K562 (cell line): ENCODE measurements around the gene EOGT. TPM values are rescaled to one million over a fixed set of nuclear protein-coding genes. Genes with fewer than 3 reads are reported as not detected.

Experiments used
- ATAC-seq: fragments of 200-7000 bp; cut with Tn5 transposase; 3 replicates; pipeline ENCODE4 v1.9.1; 2020; ENCODE audit warnings: moderate library complexity
- BruUV-seq: library from RNA; stranded (reverse); fragments of 400-500 nt; replicated peaks from 2 replicates; lab custom pipeline; 2021; lab: Mats Ljungman, UMichigan
- CTCF ChIA-PET: fragments of 300-600 bp; formaldehyde crosslinking; extraction: SDS; loops from one replicate; lab custom pipeline; 2021; ENCODE audit warnings: low intra/inter-chr PET ratio; lab: Yijun Ruan, JAX
- POLR2A ChIA-PET: fragments of 300-600, 350-650 bp; sonication (Branson Sonifier 250); formaldehyde crosslinking; extraction: SDS; loops from one replicate; lab custom pipeline; 2021; ENCODE audit warnings: antibody characterized with exemption, inconsistent platforms; lab: Yijun Ruan, JAX
- DNase-seq, 4 experiments: peaks; one replicate each; pipeline versions ENCODE4 v3.0.0 to v3.0.0-alpha.2; 2011 to 2018; ENCODE audit warnings: low spot score in 3 of 4, mixed read lengths in 3 of 4; ENCODE audit errors: extremely low read depth in 1 of 4
- FAIRE-seq: peaks from 2 replicates; lab custom pipeline; 2011; peaks lifted over from hg19 to GRCh38; lab: Jason Lieb, UNC
- H2AFZ ChIP-seq: 2 replicates; pipeline ENCODE4 v1.6.0; 2011; ENCODE audit warnings: low read depth, low read length, control low read depth, inconsistent platforms
- H3K27ac ChIP-seq: fragments of 200-600 bp; 3 replicates; pipeline ENCODE4 v1.8.0; 2011; ENCODE audit warnings: low read depth, mild to moderate bottlenecking, control low read depth, inconsistent platforms, low read length, moderate library complexity, mixed read lengths; ENCODE audit errors: extremely low read depth
- H3K27me3 ChIP-seq, 2 experiments: fragments of 300-600 bp in 1 of 2; 2 replicates in 1 of 2; 3 replicates in 1 of 2; pipeline versions ENCODE4 v1.6.0 to v1.8.0; 2011; ENCODE audit warnings: inconsistent platforms in 2 of 2, low read length in 2 of 2, mild to moderate bottlenecking in 1 of 2, mixed read lengths in 1 of 2, moderate library complexity in 1 of 2; ENCODE audit not compliant: control insufficient read depth in 2 of 2, insufficient read depth in 2 of 2
- H3K36me3 ChIP-seq: fragments of 300-600 bp; 3 replicates; pipeline ENCODE4 v1.8.0; 2011; ENCODE audit warnings: mild to moderate bottlenecking, low read length, inconsistent platforms; ENCODE audit not compliant: control insufficient read depth, insufficient read depth
- H3K4me1 ChIP-seq, 2 experiments: fragments of 200-600 bp in 1 of 2; replicated peaks in 1 of 2; 2 replicates in 1 of 2; 3 replicates in 1 of 2; pipeline versions ENCODE4 v1.5.1 to v1.8.0; 2011; ENCODE audit warnings: inconsistent platforms in 2 of 2, low read length in 2 of 2, mild to moderate bottlenecking in 1 of 2, mixed read lengths in 1 of 2, moderate library complexity in 1 of 2; ENCODE audit not compliant: control insufficient read depth in 2 of 2, insufficient read depth in 2 of 2
- H3K4me2 ChIP-seq: 2 replicates; pipeline ENCODE4 v1.6.1; 2011; ENCODE audit warnings: low read length, control low read depth, inconsistent platforms, mixed read lengths; ENCODE audit not compliant: insufficient read depth
- H3K4me3 ChIP-seq: fragments of 200-600 bp; sonication (generic), shearing (Covaris generic); 2 replicates; pipeline ENCODE4 v1.5.1; 2016; ENCODE audit warnings: control low read depth, inconsistent platforms
- H3K79me2 ChIP-seq: fragments of 200-600 bp; 3 replicates; pipeline ENCODE4 v1.8.0; 2011; ENCODE audit warnings: low read length, inconsistent platforms; ENCODE audit not compliant: control insufficient read depth, insufficient read depth
- H3K9ac ChIP-seq, 2 experiments: 2 replicates each; pipeline versions ENCODE4 v1.6.0 to v1.6.1; 2011; ENCODE audit warnings: low read depth in 2 of 2, low read length in 2 of 2, control low read depth in 1 of 2, inconsistent platforms in 1 of 2, mild to moderate bottlenecking in 1 of 2, mixed read lengths in 1 of 2; ENCODE audit not compliant: insufficient read depth in 1 of 2
- H3K9me1 ChIP-seq: one replicate; pipeline ENCODE4 v1.6.0; 2011; ENCODE audit warnings: inconsistent platforms, mild to moderate bottlenecking, low read length, moderate library complexity; ENCODE audit not compliant: control insufficient read depth, insufficient read depth
- H3K9me3 ChIP-seq: replicated peaks from 2 replicates; pipeline ENCODE4 v1.5.1; 2011; ENCODE audit warnings: low read depth, low read length, inconsistent platforms; ENCODE audit not compliant: control insufficient read depth, insufficient read depth
- H4K20me1 ChIP-seq: replicated peaks from 2 replicates; pipeline ENCODE4 v1.6.1; 2011; ENCODE audit warnings: low read length, inconsistent platforms, mixed read lengths; ENCODE audit not compliant: control insufficient read depth, insufficient read depth
- CBFB ChIP-seq: sonication (generic); formaldehyde crosslinking; IDR thresholded peaks from 2 replicates; pipeline ENCODE4 v1.4.0; 2020; ENCODE audit warnings: mild to moderate bottlenecking, missing genetic modification reagents
- E2F3 ChIP-seq: fragments of 250-450 bp; sonication (Bioruptor Pico); IDR thresholded peaks from 2 replicates; pipeline ENCODE4 v1.4.0; 2020; ENCODE audit warnings: mild to moderate bottlenecking
- MTA1 ChIP-seq: fragments of 450-650 bp; IDR thresholded peaks from 2 replicates; pipeline ENCODE4 v1.6.1; 2017; ENCODE audit warnings: borderline replicate concordance
- RHOXF2B ChIP-seq: fragments of 250-450 bp; sonication (Bioruptor Pico); conservative IDR thresholded peaks from 2 replicates; pipeline ENCODE4 v1.5.1; 2021
- SMARCB1 ChIP-seq: IDR thresholded peaks from 2 replicates; pipeline ENCODE4 v1.6.1; 2011; ENCODE audit warnings: improper control_type of control experiment, low read depth; ENCODE audit not compliant: insufficient read length
- TEAD4 ChIP-seq, 2 experiments: sonication (generic) in 1 of 2; formaldehyde crosslinking in 1 of 2; IDR thresholded peaks; 2 replicates each; pipeline versions ENCODE4 v1.6.1 to v1.8.0; 2012 to 2022; ENCODE audit warnings: borderline replicate concordance in 1 of 2, inconsistent platforms in 1 of 2, low read length in 1 of 2, mild to moderate bottlenecking in 1 of 2, missing genetic modification reagents in 1 of 2
- TRIM24 ChIP-seq, 2 experiments: fragments of 450-650 bp; IDR thresholded peaks; 2 replicates each; pipeline ENCODE4 v1.6.1; 2016
- ZNF778 ChIP-seq: fragments of 450-650 bp; formaldehyde crosslinking; IDR thresholded peaks from 2 replicates; pipeline ENCODE4 v1.4.0; 2020; ENCODE audit warnings: mild to moderate bottlenecking, moderate library complexity
- WGBS: fragments of 100-300 bp; shearing (Covaris generic); methylation state at CpG from one replicate; pipeline ENCODE4 v1.1.6; 2016; ENCODE audit warnings: low coverage, mixed read lengths; ENCODE audit not compliant: insufficient coverage; ENCODE audit errors: missing lambda C conversion rate; 5-methylcytosine and 5-hydroxymethylcytosine counted together
- in situ Hi-C: fragments of 300-500 bp; cut with MboI; formaldehyde crosslinking; loops from 4 replicates; pipeline ENCODE4 v1.15.0; 2018; ENCODE audit warnings: inconsistent platforms, mixed read lengths
- intact Hi-C: fragments of 100-400 bp; cut with micrococcal nuclease; formaldehyde crosslinking; loops from 2 replicates; pipeline ENCODE4 v1.14.2; 2022
- polyA plus RNA-seq, 8 experiments: library from polyadenylated mRNA; depleted of rRNA in 4 of 8; stranded (reverse) in 5 of 8; unstranded in 3 of 8; fragments of >200 nt; fragmentation: Nextera tagmentation in 2 of 8; fragmentation: Illumina TruSeq in 1 of 8; extraction: Ambion mirVana in 2 of 8; extraction: Trizol in 1 of 8; gene quantifications; 2 replicates each; pipeline versions ENCODE4 v1.2.1 to v1.2.3, GENCODE V29; 2011 to 2014; ENCODE audit warnings: inconsistent platforms in 1 of 8, missing spikeins in 1 of 8
- total RNA-seq, 7 experiments: library from RNA; depleted of rRNA in 6 of 7; stranded (reverse); fragments of >200 nt in 6 of 7; fragmentation: Illumina TruSeq in 2 of 7; extraction: Trizol in 2 of 7; gene quantifications; 2 replicates each; pipeline versions ENCODE4 v1.2.1 to v1.2.3, GENCODE V29; 2011 to 2021; ENCODE audit warnings: low replicate concordance in 1 of 7

EOGT gene
- total and polyA plus RNA-seq, 9 of the 15 experiments (the other 6 are each of a cell fraction or from before 2014, with no cell fraction given), result 3.6 to 17.9 (median 7.4) TPM

DNA sequence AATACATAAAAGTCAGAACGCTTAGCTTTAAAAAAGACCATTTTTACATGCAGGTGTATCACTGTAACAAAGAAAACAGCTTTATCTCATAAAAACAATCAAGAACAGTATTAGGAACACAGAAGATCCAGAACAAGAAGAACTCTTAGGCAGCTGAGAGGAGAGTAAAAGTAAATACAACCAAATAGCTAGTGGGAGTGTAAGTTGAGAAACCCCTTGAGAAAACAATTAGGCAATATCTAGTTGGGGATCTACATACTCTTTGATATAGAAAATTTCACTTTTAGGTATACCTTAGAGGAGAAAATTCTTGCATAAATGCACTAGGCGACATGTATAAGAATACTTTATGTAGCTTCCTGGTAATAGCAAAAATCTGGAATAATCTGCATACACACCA lies 31.1 kb upstream of the EOGT start:
- intact Hi-C loops, result no loop called here
- H3K4me3 ChIP-seq, result no peak overlapping the region
- in situ Hi-C loops, result no loop called here
- H3K4me1 ChIP-seq, result no peaks in the 10 kb centered on the region
- no peak overlapping the region for H3K9ac ChIP-seq
- no peak overlapping the region for H2AFZ ChIP-seq
- H4K20me1 ChIP-seq, result no peaks in the 10 kb centered on the region; the same call in 1 of the 2 replicates
- WGBS, result 87% methylated on average over 2 of the region's 2 CpGs
- POLR2A ChIA-PET, result interaction anchor here (0.7 to 1.0 kb wide), 2 partner anchors 13 to 74 kb away, joined by 3 to 4 read pairs; no protein-coding TSS in a partner anchor
- no peaks in the 10 kb centered on the region for H3K27me3 ChIP-seq
- FAIRE-seq, result no peak
- H3K9me1 ChIP-seq, result no peaks in the 10 kb centered on the region
- ATAC-seq, result no peak
- H3K9me3 ChIP-seq, result no peaks in the 10 kb centered on the region
- peaks cover 17% of the 10 kb centered on the region for H3K79me2 ChIP-seq
- no peak for DNase-seq
- no peak overlapping the region for H3K4me2 ChIP-seq
- H3K36me3 ChIP-seq, result peaks cover 67% of the 10 kb centered on the region
- no peak overlapping the region for H3K27ac ChIP-seq
- BruUV-seq, result no TSS peak
- TF ChIP-seq E2F3, result no peak
- no peak for TF ChIP-seq ZNF778 (CRISPR knock-in tag)
- TF ChIP-seq TEAD4 (IDR thresholded peaks at IDR 0.05; ENCODE audit: low read length), result no peak
- no peak for TF ChIP-seq TEAD4 (CRISPR knock-in tag; IDR thresholded peaks at IDR 0.05; ENCODE audit: borderline replicate concordance)
- no peak for TF ChIP-seq MTA1
- no peak for TF ChIP-seq TRIM24 (IDR thresholded peaks at IDR 0.05)
- no peak for TF ChIP-seq RHOXF2B (CRISPR knock-in tag)
- no peak for TF ChIP-seq CBFB (CRISPR knock-in tag)
- TF ChIP-seq SMARCB1, result no peak
- TF ChIP-seq, all 486 proteins: peak for 0
- CTCF ChIA-PET, result no interaction called here
